Adrenal gland (tissue), 5 donors: ENCODE data around the gene GPC4.

Source experiments
- POLR2A ChIP-seq, 2 donors: fragments of 450-650 bp; IDR thresholded peaks; one replicate each; pipeline ENCODE4 v1.6.1; 2017; ENCODE audit warnings: antibody characterized with exemption in 2 of 2, mild to moderate bottlenecking in 2 of 2, moderate library complexity in 1 of 2
- TF ChIP-seq, protein P1 (sequence below), 6 experiments: fragments of 450-650 bp in 4 of 6; fragments of 200-600 bp in 2 of 6; sonication (generic) in 1 of 6; IDR thresholded peaks; 1 replicate in 5 of 6; 2 replicates in 1 of 6; pipeline versions ENCODE4 v1.5.1 to v1.8.0; 2016 to 2021; ENCODE audit warnings: antibody characterized with exemption in 6 of 6, mild to moderate bottlenecking in 2 of 6, moderate library complexity in 1 of 6
- donor health status: DM: no; HTN: no; CAD: no.

DNA sequence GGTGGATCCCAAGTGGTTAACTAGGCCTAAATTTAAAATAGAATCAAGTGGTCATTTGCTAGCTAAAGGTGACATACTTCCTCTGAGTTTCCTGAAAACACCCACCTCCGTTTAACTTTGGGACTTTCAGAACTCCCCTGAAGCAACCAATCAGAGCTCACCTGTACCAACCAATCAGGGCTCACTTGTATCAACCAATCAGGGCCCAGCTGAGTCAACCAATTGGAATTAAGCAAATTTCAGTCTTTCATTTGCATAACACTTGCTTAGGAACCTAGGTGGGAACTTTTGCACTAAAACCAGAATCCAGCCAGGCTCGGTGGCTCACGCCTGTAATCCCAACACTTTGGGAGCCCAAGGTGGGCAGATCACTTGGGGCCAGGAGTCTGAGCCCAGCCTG, 15.9 kb downstream of the GPC4 start:
- TF ChIP-seq, protein P1, sequence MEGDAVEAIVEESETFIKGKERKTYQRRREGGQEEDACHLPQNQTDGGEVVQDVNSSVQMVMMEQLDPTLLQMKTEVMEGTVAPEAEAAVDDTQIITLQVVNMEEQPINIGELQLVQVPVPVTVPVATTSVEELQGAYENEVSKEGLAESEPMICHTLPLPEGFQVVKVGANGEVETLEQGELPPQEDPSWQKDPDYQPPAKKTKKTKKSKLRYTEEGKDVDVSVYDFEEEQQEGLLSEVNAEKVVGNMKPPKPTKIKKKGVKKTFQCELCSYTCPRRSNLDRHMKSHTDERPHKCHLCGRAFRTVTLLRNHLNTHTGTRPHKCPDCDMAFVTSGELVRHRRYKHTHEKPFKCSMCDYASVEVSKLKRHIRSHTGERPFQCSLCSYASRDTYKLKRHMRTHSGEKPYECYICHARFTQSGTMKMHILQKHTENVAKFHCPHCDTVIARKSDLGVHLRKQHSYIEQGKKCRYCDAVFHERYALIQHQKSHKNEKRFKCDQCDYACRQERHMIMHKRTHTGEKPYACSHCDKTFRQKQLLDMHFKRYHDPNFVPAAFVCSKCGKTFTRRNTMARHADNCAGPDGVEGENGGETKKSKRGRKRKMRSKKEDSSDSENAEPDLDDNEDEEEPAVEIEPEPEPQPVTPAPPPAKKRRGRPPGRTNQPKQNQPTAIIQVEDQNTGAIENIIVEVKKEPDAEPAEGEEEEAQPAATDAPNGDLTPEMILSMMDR (IDR thresholded peaks at IDR 0.05), result no peak
- TF ChIP-seq POLR2A (IDR thresholded peaks at IDR 0.05), result no peak
